Measurements from ENCODE around the gene ZER1.
"Not testable (repeated sequence)": the region's sequence is repeated elsewhere in the genome, so short reads cannot be mapped to it uniquely, and the experiment has no call there.

Gene ZER1

DNA sequence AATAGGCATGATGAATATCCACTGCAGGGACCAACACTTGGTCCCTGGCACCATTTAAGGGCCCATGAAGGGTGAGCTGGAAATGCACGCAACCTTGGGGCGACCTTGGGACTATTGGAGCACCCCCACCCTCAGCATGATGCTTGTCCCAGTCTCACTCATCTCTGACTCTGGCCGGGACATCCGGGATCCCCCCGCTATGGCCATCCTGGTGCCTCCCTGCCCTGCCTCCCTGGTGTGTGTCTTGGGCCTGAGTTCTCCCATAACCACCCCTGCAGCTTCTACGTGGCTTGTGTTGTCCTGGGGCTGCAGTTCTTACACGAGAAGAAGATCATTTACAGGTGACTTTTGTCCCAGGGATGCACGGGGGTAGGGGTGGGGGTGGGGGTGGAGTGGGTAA, 53.7 kb downstream of the ZER1 start:
- in situ Hi-C loops (cut with HindIII; ENCODE audit: low sequenced_read_pairs): no loop called here

DNA sequence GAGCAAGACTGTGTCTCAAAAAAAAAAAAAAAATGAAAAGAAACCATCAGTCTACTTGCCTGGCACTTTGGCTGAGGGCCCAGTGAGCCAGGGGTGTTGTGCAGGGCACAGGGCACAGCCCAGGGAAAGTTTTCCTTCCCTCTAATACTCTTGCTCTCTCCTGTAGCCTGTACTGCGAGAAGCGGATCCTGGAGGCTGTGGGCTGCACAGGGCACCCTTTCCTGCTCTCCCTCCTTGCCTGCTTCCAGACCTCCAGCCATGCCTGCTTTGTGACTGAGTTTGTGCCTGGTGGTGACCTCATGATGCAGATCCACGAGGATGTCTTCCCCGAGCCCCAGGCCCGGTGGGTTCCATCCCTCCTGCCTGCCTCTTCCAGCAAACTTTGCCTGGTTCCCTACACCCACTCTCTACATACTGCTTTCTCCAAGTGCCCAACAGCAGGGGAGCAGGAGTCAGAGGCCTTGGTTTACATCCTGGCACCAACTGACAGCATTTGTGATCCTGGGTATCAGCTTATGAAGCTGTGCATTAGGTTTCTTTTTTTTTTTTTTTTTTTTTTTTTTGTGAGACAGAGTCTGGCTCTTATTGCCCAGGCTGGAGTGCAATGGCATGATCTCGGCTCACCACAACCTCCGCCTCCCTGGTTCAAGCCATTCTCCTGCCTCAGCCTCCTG, 55.0 kb downstream of the ZER1 start:
- in situ Hi-C loops (cut with HindIII; ENCODE audit: low sequenced_read_pairs): no loop called here

DNA sequence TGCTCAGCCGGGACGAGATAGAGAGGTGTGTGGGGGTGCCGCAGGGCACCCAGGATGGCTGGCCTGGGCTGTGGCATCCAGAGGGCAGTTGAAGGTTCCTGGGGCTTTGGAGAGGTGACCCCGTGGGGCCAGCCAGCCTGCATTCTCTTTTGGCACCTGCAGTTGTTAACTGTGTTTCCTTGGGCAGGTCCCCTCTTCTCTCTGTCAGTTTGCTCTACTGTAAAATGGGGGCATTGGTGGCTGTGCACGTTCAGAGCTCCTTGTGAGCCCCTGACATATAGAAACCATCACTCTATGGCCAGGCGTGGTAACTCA, 56.3 kb downstream of the ZER1 start:
- in situ Hi-C loops (cut with HindIII; ENCODE audit: low sequenced_read_pairs): no loop called here

DNA sequence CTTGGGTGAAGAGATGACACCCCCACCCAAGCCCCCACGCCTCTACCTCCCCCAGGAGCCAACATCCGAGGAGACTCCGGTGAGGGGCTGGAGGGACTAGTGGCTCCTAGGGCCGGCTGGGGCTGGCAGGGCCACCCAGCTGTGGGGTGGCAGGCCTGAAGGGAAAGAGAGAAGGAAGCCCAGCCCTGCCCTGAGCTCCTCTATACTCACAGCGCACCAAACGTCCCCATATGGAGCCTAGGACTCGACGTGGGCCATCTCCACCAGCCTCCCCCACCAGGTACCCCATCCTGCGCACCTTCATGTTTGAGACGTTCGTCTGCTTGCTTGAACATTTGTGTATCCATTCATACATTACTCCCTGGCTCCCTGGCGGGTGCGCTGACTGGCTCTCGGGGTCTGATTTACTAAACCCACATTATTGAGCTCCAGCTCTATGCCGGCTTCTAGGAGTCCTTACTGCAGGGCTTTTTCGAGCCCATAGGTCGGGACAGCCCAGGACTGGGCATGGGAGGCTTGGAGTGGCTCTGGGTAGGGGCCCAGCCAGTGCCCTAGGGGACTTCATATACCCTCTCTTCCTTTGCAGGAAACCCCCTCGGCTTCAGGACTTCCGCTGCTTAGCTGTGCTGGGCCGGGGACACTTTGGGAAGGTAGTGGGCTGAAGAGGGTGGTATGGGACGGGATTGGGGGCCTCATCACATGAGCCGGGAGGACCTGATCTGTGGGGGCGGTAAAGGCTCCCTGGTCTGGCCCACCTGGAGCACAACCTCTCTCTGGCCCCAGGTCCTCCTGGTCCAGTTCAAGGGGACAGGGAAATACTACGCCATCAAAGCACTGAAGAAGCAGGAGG, 56.9 kb downstream of the ZER1 start:
- in situ Hi-C loops (cut with HindIII; ENCODE audit: low sequenced_read_pairs): no loop called here

DNA sequence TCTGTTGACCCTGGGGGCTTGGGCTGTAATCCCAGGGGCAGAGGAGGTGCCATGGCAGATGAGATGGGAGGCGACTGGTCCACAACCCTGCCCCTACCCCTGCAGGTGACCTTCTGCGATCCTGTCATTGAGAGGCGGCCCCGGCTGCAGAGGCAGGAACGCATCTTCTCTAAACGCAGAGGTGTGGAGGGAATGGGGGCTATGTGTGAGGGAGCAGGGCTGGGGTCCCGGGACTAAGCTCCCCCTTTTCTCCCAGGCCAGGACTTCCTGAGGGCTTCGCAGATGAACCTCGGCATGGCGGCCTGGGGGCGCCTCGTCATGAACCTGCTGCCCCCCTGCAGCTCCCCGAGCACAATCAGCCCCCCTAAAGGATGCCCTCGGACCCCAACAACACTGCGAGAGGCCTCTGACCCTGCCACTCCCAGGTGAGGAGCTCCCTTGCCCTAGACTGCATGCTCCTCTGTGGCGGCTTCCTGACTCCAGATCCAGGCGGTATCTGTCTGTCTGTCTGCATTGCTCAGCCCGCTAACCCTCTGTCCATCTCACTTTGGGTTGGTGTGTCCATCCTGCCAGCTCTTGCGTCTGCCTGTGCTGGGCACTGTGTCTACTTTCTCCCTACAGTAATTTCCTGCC, 57.7 kb downstream of the ZER1 start:
- in situ Hi-C loops (cut with HindIII; ENCODE audit: low sequenced_read_pairs): no loop called here

GRCh38 chr9:128713411-128713780, 58.3 kb downstream of the ZER1 start:
- in situ Hi-C loops (cut with HindIII; ENCODE audit: low sequenced_read_pairs): no loop called here

DNA sequence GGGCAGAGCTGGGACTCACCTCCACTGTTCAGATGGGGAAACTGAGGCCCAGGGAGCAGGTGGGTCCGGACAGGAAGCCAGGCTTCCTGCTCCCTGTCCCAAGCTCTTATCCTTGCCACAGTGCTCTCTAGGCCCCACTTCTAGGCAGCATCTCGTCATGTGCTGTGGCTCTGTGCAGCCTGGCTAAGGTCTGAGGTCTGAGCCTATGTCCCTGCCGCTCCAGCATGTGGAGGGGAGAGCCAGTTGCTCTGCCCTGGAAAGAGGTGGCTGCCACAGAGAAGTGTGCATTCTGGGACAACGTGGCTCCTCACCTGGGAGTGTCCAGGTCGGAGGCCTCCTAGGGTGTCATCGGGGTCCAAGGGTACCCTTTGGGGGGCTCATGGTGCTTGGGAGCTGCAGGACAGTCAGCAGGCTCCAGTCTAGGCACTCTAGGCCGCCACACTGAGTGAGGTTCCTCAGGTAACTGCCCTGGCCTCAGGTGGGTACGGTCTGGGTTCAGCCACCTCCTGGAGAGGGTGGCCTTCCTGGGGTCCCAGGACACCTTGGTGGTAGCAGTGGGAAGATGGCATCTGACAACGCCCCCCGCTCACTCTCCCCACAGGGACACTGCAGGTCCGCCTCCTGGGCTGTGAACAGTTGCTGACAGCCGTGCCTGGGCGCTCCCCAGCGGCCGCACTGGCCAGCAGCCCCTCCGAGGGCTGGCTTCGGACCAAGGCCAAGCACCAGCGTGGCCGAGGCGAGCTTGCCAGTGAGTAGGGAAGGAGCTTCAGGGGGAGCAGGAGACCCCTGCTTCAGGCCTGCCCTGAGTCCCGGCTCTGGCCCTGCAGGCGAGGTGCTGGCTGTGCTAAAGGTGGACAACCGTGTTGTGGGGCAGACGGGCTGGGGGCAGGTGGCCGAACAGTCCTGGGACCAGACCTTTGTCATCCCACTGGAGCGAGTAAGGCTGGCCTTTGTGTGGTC, 59.0 kb downstream of the ZER1 start:
- in situ Hi-C loops (cut with HindIII; ENCODE audit: low sequenced_read_pairs): no loop called here

GRCh38 chr9:128707446-128707845, 64.3 kb downstream of the ZER1 start:
- in situ Hi-C loops (cut with HindIII; ENCODE audit: low sequenced_read_pairs): no loop called here

GRCh38 chr9:128706671-128707381, 64.9 kb downstream of the ZER1 start:
- in situ Hi-C loops (cut with HindIII; ENCODE audit: low sequenced_read_pairs): no loop called here

GRCh38 chr9:128706045-128706444, 65.7 kb downstream of the ZER1 start:
- in situ Hi-C loops (cut with HindIII; ENCODE audit: low sequenced_read_pairs): no loop called here

DNA sequence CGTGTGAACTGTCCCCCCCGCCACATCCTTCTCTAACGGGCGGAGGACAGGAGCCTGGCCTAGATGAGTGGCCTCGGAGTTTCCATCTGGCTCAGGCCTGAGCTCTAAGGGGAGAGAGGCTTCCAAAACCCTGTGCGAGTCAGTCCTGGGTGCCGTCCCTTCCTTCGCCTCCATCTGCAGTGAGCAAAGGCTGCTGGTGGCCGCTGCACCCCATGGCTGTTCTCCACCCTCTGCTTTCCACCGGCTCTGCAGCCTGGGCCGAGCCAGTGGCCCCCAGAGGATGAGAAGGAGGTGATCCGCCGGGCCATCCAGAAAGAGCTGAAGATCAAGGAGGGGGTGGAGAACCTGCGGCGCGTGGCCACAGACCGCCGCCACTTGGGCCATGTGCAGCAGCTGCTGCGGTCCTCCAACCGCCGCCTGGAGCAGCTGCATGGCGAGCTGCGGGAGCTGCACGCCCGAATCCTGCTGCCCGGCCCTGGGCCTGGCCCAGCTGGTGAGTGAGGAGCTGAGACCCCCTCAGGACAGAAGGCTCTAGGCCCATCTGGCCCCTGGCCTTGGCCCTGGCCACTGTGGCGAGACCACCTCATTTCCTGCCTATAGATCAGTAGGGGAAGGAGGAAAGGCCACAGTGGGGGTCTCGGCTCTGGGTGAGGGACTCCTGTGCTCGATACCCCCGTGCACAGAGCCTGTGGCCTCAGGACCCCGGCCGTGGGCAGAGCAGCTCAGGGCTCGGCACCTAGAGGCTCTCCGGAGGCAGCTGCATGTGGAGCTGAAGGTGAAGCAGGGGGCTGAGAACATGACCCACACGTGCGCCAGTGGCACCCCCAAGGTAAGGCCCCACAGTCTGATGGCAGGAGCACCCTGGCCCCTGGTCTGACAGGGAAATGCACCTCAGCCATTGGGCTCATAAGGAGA, 66.4 kb downstream of the ZER1 start:
- in situ Hi-C loops (cut with HindIII; ENCODE audit: low sequenced_read_pairs): no loop called here

DNA sequence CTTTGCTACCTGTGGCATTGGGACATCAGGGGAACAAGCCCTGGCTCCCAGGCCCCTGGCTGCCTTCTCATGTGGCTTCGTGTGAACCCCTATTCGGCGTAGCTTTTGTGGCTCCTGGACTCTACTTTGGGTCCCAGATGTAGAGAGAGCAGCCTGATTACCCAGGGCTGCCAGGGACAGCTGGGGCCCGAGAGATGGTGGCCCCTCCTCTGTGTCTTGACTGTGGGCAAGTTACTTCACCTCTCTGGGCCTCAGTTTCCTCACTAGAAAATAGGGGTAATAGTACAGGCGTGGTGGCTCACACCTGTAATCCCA, 67.4 kb downstream of the ZER1 start:
- in situ Hi-C loops (cut with HindIII; ENCODE audit: low sequenced_read_pairs): no loop called here

DNA sequence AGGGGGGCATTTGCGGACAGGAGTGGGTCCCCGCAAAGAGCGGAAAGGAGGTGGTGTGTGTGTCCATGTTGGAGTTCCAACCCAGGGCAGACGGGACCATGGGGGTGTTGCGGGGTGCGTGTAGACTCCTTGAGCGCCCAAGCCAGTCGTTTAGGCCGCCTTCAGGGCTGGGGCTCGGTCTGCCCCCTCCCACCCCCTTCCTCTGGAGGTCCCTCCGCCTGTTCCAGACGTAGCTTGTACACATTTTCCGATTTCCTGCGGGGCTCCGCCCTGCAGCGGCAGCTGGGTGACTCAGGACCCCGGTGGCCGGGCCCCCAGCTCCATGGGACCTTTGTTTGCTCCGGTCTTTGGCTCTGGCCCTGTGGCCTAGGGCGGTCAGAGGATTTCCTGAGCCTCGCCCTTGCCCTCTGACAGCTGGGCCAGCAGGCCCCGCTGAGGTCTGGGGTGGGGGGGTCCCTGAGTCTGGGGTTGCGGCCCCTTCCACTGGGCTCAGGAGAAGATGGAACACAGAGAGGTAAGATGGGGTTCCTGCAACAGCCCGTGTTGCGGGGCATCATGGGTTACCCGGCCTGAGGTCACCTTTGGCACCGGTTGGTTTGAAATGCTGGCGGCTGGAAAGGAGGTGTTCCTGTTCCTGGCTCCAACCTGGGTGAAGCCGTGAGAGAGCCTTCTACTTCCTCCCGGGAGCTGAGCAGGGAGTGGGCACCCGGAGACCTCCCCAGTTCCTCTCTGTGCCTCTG, 67.9 kb downstream of the ZER1 start:
- in situ Hi-C loops (cut with HindIII; ENCODE audit: low sequenced_read_pairs): no loop called here

- in situ Hi-C loops (cut with HindIII; ENCODE audit: low sequenced_read_pairs): no loop called here
These were observed 68.6 kb downstream of the ZER1 start for GRCh38 chr9:128702949-128703615.

DNA sequence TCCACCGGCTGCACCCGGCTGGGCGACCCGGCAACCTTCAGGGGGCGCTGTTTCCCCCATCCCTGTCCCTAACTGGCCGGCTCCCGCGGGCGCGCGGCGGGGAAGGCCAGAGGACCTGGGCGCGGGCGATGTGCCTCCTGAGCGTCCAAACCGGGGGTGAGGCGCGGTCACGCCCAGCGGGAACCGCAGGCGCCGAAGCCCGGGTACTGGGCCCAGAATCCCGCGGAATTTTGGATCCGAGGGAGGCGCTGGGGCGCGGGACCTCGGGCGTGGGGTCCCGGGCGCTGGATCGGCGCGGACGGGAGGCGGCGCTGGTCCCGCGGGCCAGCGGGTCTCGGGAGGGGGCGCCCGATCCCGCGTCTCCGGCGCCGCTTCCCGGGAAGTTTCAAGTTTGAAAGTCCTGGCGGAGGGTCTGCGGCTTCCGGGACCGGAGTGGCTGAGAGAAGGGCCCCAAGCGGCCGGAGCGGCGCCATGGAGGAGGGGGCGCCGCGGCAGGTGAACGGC, 69.2 kb downstream of the ZER1 start, which contains the start of gene PKN3:
PKN3 (plus strand) TSS at position 59 of the 504 bp plus-strand sequence; CDS start at position 472, 413 bp downstream.
- in situ Hi-C loops (cut with HindIII; ENCODE audit: low sequenced_read_pairs): no loop called here

DNA sequence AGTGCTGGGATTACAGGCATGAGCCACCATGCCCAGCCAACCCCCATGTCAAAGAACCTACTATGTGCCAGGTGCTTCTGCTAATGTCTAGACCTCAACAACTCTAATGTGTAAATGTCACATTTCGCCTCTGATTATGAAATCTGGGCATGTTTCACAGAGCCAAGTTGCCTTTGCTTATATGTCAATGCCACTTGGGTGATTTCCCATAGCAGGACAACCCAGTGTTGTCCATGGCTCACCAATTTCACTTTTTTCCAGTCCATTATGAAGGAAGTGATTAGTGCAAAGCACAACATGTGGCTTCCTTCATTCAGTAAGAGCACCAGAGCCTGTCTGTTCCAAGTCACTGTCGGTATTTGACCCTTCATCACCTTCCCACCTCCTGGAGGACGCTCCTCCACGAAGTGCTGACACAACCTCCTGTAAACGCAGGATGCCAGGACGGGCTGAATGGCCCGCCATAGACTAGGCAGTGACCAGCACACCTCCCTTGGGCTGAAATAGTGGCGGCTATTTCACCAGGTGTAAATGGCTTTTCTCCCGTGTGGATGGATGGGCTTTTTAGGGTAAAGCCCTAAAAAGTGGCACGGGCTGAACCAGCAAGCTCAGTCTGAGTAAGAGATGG, 70.4 kb downstream of the ZER1 start:
- in situ Hi-C loops (cut with HindIII; ENCODE audit: low sequenced_read_pairs): no loop called here

DNA sequence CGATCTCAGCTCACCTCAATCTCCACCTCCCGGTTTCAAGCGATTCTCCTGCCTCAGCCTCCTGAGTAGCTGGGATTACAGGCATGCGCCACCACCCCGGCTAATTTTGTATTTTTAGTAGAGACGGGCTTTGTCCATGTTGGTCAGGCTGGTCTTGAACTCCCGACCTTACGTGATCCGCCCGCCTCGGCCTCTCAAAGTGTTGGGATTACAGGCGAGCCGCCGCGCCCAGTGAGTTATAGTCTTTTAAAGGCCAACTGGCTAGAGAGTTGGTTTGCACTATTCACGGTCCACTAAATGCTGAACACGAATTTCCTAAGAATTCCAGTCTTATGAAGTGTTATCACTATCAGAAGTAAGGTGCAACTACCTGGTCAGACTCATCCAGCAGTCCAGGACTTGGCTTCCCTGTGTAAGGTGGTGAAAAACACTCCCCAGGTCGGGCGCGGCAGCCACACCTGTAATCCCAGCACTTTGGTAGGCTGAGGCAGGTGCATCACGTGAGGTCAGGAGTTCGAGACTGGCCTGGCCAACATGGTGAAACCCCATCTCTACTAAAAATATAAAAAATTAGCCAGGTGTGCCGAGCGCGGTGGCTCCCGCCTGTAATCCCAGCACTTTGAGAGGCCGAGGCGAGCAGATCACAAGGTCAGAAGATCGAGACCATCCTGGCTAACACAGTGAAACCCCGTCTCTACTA, 72.5 kb downstream of the ZER1 start:
- in situ Hi-C loops (cut with HindIII; ENCODE audit: low sequenced_read_pairs): not testable (repeated sequence)
